Parathyroid adenoma (tissue), 2 donors: ENCODE results near the gene FAIM.

Source experiments
- H2AFZ ChIP-seq: fragments of 300-600 bp; sonication (generic); one replicate; pipeline ENCODE4 v1.7.0; 2017; ENCODE audit warnings: antibody characterized with exemption, mild to moderate bottlenecking
- H3K27ac ChIP-seq: fragments of 300-600 bp; sonication (generic); one replicate; pipeline ENCODE4 v1.7.0; 2017
- H3K27me3 ChIP-seq: fragments of 300-600 bp; sonication (generic); one replicate; pipeline ENCODE4 v1.7.0; 2017; ENCODE audit warnings: low read length; ENCODE audit not compliant: control insufficient read depth, insufficient read depth
- H3K36me3 ChIP-seq: fragments of 300-600 bp; sonication (generic); one replicate; pipeline ENCODE4 v1.7.0; 2017; ENCODE audit warnings: low read length; ENCODE audit not compliant: control insufficient read depth, insufficient read depth
- H3K4me1 ChIP-seq: fragments of 300-600 bp; sonication (generic); one replicate; pipeline ENCODE4 v1.7.0; 2017; ENCODE audit warnings: control low read depth
- H3K4me2 ChIP-seq: fragments of 300-600 bp; sonication (generic); one replicate; pipeline ENCODE4 v1.7.0; 2017; ENCODE audit warnings: low read length
- H3K4me3 ChIP-seq: fragments of 300-600 bp; sonication (generic); one replicate; pipeline ENCODE4 v1.7.0; 2017; ENCODE audit warnings: low read depth, low read length
- H3K79me2 ChIP-seq: fragments of 300-600 bp; sonication (generic); one replicate; pipeline ENCODE4 v1.7.0; 2017; ENCODE audit warnings: control low read depth
- H3K9ac ChIP-seq: fragments of 300-600 bp; sonication (generic); one replicate; pipeline ENCODE4 v1.7.0; 2017; ENCODE audit warnings: mild to moderate bottlenecking
- H3K9me3 ChIP-seq: fragments of 300-600 bp; sonication (generic); one replicate; pipeline ENCODE4 v1.7.0; 2017; ENCODE audit warnings: low read length; ENCODE audit not compliant: control insufficient read depth
- CTCF ChIP-seq: fragments of 300-600 bp; sonication (generic); IDR thresholded peaks from one replicate; pipeline ENCODE4 v1.7.0; 2017; ENCODE audit warnings: antibody characterized with exemption, mild to moderate bottlenecking
- donor health status: primary hyperparathyroidism.

FAIM gene

GRCh38 chr3:138624518-138624917, 15.9 kb downstream of the FAIM start:
- no peak overlapping the region for H3K4me2 ChIP-seq
- peaks cover 3% of the 10 kb centered on the region for H3K79me2 ChIP-seq
- no peaks in the 10 kb centered on the region for H3K27me3 ChIP-seq
- no peaks in the 10 kb centered on the region for H3K36me3 ChIP-seq
- no peak overlapping the region for H2AFZ ChIP-seq
- no peak overlapping the region for H3K4me3 ChIP-seq
- H3K9ac ChIP-seq = no peak overlapping the region
- TF ChIP-seq CTCF = no peak
- H3K4me1 ChIP-seq = no peaks in the 10 kb centered on the region
- H3K9me3 ChIP-seq = no peaks in the 10 kb centered on the region
- H3K27ac ChIP-seq = no peak overlapping the region

DNA sequence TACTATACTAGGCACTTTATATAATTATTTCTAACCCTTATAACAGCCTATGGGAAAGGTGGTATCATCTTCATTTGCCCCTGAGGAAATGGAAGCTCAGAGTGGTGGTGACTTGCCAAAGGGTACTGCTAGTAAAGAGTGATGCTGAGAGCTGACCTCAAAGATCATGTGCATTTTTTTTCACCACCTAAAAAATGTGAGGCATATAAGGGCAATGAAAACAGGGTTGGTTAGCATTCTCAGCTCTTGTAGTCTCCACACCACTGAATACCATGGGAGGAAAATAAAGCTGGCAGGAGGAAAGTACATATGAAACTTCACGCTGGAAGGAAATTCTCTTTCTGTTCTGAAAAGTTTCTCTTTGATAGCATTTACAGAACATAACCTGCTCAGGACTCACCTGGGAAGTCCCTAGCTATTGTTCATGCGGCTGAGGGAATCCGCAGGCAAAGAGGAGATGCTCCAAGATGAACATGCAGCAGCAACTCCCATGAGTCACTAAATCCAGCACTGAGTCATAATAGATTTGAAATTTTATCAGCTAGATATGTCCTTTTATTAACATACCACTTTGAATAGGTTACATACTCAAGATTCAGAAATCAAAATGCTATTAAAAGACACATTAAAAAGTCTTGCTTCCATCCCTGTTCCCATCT, 17.3 kb downstream of the FAIM start:
- no peak for TF ChIP-seq CTCF
- Histone ChIP-seq H3K79me2 (peaks cover 3% of the 10 kb centered on the region), H3K36me3 (no peaks in the 10 kb centered on the region), H3K4me3 (no peak overlapping the region), H3K27me3 (no peaks in the 10 kb centered on the region), H2AFZ (no peak overlapping the region), H3K9ac (no peak overlapping the region), H3K9me3 (no peaks in the 10 kb centered on the region), H3K4me1 (no peaks in the 10 kb centered on the region), H3K4me2 (no peak overlapping the region), H3K27ac (no peak overlapping the region)

GRCh38 chr3:138629526-138629925, 21.0 kb downstream of the FAIM start:
- H3K4me2 ChIP-seq = no peak overlapping the region
- H3K9ac ChIP-seq = no peak overlapping the region
- TF ChIP-seq CTCF = no peak
- no peaks in the 10 kb centered on the region for H3K9me3 ChIP-seq
- no peak overlapping the region for H3K27ac ChIP-seq
- no peaks in the 10 kb centered on the region for H3K27me3 ChIP-seq
- H3K36me3 ChIP-seq = no peaks in the 10 kb centered on the region
- H2AFZ ChIP-seq = no peak overlapping the region
- no peaks in the 10 kb centered on the region for H3K4me1 ChIP-seq
- no peak overlapping the region for H3K4me3 ChIP-seq
- peaks cover 3% of the 10 kb centered on the region for H3K79me2 ChIP-seq

DNA sequence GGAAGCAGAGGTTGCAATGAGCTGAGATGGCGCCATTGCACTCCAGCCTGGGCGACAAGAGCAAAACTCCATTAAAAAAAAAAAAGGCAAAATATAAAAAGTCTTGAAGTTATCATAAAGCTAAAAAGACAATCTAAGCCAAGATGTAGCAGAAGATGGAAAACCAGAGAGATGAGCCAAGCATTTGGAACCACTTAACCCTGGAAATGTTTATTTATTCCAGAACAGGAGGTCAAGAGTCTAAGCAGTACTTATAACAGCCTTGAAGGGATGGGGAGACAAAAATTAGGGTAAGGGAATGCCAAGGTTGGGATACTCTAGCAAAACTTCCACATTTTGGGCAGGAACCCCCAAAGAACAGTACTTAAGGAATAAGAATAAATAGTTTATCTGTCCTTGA, 30.1 kb downstream of the FAIM start:
- no peaks in the 10 kb centered on the region for H3K9me3 ChIP-seq
- no peaks in the 10 kb centered on the region for H3K27me3 ChIP-seq
- no peaks in the 10 kb centered on the region for H3K4me1 ChIP-seq
- H3K4me3 ChIP-seq = no peak overlapping the region
- no peak overlapping the region for H2AFZ ChIP-seq
- no peaks in the 10 kb centered on the region for H3K79me2 ChIP-seq
- H3K9ac ChIP-seq = no peak overlapping the region
- TF ChIP-seq CTCF = no peak
- no peak overlapping the region for H3K27ac ChIP-seq
- H3K4me2 ChIP-seq = no peak overlapping the region
- H3K36me3 ChIP-seq = no peaks in the 10 kb centered on the region

- Histone ChIP-seq H3K27ac (no peak overlapping the region), H3K4me2 (no peak overlapping the region), H3K79me2 (no peaks in the 10 kb centered on the region), H3K4me3 (no peak overlapping the region), H3K9ac (no peak overlapping the region), H2AFZ (no peak overlapping the region), H3K9me3 (no peaks in the 10 kb centered on the region), H3K4me1 (no peaks in the 10 kb centered on the region), H3K27me3 (no peaks in the 10 kb centered on the region), H3K36me3 (no peaks in the 10 kb centered on the region)
- no peak for TF ChIP-seq CTCF
These were observed 32.0 kb downstream of the FAIM start for GRCh38 chr3:138640537-138640936.
